GM20431 (cell line): ENCODE data around the gene MAFF.

Experiments
- in situ Hi-C: fragments of 300-500 bp; cut with MseI, MboI; formaldehyde crosslinking; loops from one replicate; pipeline ENCODE4 v1.15.0; 2020; ENCODE audit warnings: low sequenced_read_pairs; ENCODE audit not compliant: unreplicated experiment

MAFF gene

DNA sequence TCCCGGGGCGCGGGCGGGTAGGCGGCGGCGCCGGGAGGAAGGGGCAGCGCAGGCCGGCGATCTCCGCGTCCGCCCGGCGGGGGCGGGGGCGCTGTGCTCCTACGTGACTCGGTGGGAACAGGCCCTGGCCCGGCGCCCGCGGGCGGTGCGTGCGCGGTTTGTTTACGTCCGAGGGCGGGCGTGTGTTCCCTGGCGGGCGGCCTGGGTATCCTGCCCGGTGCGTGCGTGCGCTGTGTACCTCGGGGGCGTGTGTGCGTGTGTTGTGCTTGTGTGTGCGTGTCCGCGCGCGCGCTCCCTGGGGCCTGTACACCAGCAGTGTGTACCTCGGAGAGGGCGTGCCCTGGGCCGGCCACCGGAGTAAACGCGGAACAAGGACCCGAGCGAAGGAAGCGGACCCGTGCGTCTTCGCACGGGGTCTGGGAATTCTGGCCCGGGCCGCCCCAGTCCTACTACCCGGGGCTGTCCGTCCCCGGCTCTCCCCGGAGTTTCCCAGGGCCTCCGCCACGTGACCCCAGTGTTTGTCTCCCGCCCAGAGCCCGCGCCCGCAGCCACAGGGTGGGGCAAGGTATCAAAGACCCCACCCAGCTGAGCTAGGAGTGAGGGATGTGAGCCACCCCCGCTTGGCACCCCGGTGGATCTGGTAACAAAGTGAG, 769 bp downstream of the MAFF start:
- in situ Hi-C loops: no loop called here

DNA sequence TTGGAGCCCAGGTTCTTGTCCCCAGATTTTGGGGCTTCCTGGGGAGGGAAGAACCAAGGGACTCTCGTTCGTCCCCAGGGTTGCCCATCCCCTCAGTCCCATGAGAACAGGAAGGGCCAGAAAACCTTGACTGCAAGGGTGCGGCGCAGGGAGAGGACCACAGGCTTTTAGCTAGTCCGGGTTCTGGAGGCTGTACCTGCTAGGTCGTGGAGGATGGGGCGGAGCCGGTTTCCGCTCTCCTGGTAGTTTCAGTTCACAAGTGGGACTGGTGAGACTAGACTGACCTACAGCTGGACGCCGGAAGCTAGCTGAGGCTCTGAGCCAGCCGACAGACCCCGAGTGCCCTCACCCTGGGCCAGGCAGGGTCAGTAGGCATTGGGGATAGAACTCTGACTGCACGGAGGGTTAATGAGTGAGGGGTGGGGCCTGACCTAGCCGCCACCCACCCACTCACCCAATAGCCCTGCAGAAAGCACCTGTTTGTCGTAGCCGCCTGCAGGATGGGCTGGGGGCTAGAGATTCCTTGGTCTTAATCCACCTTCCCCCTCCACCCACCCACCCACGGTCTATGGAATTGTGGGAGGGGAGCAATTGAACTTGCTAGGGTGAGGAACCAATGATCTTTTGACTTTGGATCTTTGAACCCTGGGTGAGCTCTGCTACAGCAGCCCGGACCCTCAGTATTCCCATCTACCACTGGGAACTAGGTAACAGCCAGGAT, 1.5 kb downstream of the MAFF start:
- in situ Hi-C loops: no loop called here

DNA sequence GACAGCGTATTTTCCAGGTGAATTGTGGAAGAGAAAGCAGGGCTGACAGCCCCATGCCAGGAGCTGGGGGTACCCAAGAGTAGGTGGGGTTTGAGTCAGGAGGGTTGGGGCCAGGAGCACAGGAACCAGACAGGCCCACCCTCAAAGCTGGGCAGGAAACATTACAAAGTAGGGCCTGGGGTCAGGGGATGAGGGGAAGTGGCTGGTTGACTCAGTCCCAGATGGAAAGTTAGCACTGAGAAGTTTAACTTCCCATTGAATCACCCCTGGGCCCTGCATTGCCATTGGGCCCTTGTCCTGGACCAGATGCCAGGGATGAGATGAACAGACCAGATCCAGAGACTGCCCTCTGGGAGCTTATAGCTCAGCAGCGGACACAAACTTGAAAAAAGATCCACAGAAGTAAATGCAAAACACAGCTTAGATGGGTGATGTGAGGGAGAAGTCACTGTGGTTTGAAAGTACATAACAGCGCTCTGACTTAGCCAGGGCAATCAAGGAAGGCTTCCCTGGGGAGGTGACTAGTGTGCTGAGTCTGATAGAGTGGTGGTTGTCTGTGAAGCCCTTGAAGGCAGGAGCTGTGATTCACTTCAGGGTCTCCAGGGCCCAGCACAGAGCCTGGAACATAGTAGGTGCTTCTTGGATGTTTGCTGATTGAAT, 2.2 kb downstream of the MAFF start:
- in situ Hi-C loops: no loop called here

DNA sequence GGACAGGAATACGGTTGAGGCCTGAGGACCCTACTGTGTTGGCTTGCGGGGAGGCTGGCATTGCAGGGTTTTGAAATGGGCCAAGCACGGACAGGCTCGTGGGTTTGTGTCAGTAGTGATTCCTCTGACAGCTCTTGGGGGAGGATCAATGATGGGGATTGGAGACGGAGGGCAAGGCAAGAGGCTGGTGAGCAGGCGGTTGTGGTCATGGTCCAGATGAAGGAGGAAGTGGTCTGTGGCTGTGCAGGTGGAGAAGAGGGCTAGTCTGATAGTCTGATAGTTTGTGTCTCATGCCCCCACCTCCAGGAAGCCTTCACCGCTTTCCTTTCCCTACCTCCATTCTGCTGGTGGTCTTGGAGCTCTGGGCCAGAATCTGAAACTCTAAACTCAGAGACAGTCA, 3.0 kb downstream of the MAFF start:
- in situ Hi-C loops: no loop called here

DNA sequence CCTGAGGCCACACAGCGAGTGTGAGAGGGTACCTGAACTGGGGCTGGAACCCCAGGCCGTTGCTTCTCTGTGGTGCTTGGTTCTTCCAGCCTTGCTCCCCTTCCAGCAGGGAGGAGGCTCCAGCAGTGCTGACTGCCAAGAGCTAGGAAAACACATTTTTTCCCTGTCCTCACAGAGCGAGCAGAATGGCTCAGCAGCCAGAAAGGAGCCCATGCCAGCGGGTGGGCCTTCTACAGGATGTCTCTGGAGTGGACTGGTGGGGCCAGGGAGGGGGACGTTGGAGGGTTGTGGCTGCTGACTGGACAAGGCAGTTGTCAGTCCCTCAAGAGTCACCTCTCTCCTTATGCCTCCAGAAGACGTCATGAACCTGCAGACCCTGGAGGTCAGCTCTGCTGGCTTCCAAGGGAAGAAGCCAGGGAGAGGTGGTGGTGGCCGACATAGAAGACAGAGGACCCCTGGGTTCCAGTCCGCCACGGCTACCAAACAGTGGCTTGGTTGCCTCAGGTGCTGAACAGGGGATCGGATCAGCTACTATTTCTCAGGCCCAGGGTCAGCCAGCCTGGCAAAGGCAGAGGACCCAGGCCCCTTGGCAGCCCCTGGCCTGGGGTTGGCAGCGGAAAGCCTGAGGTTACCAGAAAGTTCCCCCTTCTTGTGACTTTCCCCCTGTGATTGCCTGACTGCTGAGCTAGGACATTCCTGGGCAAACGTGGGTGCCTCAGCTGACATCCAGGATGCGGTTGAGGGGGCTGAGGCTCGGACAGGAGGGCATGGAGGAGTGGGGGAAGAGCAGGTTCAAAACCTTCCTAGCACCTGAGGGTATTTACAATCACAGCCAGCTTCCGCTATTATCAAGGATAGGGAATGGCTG, 3.7 kb downstream of the MAFF start:
- in situ Hi-C loops: no loop called here

DNA sequence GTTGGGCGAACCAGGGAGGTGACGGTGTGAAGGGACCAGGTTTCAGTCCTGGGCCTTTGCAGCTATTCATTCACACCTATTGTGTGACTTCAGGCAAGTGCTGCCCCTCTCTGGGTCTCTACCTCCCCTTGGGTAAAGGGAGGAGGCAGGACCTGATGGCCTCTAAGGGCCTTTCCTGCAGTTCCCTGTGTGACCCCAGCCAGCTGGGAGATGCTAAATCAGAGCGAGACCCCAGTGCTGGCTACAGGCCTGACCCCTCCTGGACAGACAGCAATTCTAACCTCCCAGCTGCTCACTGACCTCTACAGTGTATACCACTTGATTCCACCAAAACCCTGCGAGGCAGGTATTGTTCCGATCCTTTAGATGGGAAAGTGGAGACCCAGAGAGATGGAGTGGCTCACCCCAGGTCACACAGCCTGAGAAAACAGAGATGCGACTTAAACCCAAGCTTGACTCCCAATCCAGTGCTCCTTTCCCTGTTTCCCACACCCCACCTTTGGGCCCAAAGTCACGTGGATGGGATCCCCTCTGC, 6.2 kb downstream of the MAFF start:
- in situ Hi-C loops: no loop called here

DNA sequence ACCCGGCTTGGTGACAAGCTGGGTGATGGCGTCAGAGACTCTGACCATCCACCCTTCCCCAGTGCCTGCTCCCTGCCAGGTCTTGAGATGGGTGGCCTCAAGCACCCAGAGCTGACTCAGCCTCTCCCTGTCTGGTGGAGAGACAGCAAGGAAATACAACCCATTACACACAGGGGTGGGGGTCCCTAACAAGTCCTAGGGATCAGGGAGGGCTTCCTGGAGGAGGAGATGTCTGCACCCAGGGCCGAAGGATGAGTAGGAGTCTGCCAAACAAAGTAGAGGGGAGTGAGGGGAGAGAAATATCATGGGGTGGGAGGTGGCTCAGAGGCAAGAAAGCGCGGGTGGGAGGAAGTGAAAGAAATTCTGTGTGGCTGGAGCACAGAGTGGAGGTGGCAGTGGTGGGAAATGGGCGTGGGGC, 6.8 kb downstream of the MAFF start:
- in situ Hi-C loops: no loop called here

DNA sequence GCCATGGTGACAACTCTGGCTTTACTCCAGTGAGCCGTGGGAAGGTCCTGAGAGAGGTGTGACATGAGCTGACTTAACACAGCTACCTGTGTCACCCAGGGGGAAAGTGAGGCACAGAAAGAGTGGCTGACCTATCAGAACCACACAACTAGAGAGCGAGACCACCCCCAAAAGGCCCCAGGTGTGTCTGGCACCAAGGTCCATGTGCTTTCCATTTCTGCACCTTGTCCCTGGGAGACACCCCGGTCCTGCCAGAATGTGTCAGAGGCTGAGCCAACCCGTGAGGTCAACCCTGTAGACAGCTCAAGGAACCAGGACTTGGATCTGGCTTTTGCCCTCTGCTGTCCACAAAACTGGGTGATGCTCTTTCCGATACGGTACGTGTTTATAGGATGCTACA, 9.8 kb downstream of the MAFF start:
- in situ Hi-C loops: no loop called here

DNA sequence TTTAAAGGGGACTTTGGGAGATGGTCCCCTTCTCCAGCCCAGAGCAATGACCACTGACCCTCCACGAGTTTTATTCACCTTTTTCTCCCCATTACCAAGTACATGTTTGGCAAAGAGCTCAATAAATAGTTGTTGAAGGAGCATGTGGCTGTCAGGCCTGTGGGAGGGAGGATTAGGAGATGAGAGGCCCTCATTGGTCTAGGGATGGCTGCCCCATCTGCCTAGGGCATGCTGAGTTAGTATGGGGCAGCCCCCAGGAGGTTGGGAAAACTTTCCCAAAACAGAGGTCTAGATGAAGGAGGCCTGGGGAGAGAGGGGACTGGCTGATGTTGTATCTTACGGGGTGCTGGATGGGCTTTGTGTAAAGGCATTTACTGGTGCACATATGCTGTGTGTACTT, 10.6 kb downstream of the MAFF start:
- in situ Hi-C loops: no loop called here

DNA sequence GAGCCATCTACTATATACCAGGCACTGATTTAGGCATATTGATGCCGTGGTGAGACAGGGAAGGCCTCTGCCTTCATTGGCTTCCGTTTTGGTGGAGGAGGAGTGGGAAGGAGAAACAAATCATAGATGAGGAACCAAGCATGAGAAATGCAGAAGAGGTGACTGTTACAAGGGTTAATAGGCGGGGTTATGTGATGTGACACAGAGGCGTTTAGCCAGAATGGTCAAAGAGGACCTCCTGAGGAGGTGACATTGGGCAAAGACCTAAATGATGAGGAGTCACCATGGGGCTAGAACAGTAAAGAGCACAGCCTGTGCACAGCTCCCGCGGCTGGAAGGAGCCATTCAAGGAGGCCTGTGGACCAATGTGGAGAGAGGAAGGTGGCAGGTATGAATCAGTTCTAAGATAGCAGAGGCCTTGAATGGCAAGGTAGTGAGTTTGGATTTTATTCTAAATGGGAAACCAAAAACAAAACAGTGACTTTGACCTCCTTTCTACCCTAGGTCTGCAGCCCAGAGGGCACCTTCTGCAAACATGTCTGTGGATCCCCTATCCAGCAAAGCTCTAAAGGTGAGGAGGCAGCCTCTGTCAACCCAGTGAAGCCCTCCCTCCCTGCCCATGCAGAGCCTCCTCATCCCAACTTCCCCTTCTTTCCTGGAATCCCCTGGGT, 11.7 kb downstream of the MAFF start:
- in situ Hi-C loops: no loop called here

DNA sequence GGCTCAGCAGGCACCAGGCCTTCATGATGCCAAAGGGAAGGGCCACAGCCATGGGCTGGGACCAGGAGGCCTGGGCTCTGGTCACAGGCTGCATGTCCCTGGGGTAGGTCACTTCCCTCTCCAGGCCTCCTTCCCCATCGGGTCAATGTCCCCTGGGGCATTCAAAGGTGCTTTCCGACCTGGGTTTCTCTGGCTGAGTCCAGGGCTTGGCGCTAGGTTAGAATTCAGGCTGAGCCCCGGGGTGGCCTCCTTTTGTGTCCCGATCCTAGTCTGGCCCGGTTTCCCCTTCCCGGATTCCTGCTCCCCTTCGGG, 12.2 kb downstream of the MAFF start:
- in situ Hi-C loops: no loop called here

DNA sequence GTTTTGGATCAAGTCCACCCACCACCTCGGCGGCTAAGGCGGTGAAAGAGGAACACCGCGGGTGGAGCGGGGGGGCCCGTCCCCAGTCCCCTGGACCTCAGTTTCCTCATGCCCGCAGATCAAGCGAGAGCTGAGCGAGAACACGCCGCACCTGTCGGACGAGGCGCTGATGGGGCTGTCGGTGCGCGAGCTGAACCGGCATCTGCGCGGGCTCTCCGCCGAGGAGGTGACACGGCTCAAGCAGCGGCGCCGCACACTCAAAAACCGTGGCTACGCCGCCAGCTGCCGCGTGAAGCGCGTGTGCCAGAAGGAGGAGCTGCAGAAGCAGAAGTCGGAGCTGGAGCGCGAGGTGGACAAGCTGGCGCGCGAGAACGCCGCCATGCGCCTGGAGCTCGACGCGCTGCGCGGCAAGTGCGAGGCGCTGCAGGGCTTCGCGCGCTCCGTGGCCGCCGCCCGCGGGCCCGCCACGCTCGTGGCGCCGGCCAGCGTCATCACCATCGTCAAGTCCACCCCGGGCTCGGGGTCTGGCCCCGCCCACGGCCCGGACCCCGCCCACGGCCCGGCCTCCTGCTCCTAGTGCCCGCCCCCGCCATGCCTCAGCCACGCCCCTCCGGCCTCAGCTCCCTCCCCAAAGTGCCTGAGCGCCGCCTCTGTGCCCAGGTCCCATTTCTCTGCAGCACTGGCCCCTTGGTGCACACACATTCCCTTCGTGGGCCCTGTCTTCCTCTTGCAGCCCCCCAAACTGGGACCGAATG, 12.7 kb downstream of the MAFF start:
- in situ Hi-C loops: no loop called here

DNA sequence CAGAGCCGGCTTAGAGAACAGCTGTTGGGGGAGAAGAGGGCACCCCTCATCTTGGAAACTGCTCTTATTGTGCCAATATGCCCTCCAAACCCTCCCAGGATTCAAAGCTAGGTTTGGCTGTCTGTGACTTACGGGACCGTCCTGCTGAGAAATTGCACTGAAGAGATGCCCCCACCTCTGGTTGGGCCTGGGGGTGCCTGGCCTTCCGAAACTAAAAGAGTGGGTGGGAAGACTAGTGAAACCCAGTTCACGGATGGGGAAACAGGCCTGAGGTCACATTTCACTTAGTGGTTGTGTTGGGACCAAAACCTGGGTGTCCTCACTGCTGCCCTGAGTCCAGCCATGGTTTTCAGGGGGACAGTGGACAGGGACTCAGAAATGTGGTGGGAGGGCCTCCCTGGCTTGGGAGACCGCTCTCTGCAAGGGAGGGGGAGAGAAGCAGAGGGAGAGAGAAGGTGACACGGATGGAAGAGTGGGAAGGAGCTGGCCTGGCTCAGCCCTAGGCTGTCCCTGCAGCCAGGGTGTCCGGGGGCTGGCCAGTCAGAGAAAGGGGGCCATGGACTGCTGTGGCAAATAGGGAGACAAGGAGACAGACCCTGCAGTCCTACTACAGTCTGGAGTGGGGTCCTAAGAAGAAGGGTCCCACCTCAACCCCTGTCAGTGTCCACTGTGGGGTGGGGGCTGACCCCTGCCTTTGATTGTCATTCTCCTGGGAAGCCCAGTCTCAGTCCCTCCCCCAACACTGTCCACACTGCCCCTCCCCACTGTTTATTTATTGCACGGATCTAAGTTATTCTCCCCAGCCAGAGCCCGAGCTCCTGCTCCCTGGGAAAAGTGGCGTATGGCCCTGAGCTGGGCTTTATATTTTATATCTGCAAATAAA, 13.6 kb downstream of the MAFF start:
- in situ Hi-C loops: no loop called here

DNA sequence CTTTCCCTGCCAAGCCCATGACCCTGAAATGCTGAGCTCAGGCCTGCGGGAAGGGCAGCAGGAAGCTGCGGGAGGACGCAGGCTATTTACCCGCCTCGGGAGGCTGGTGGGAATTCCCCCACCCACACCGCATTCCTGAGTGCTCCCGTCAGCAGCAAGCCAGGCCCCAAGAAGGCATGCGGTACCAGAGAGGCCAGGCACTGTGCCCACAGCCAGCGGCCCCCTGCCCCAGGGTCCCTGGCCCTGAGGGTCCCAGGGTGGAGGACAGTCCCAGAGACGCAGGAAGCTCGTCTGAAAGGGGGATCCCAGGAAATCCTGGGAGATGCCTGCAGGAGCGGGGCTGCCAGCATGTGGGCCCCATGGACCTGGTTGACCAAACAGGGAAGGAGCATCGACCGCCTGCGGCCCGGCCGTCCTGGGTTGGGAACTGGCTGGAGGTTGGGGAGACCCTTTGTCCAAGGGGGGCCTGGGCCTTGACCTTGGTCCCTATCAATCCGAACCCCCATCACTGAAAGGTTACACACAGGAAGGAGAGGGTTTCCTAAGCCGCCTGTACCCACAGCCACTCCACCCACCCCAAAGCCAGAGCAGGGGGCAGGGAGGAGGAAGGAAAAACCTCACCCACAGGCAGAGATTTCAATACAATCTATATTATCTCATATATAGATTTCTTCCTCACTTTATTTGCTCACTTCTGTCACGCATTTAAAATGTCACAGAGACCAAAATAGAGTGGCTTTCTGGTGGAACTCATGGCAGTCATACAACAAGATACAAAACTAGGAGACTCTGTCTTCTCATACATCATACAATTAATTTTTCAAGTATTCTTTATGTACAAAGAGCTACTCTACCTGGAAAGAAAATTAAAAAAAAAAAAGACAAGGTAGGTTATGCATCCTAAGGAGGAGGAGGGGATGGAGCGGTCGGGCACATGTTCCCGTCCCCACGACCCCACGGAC, 17.1 kb downstream of the MAFF start:
- in situ Hi-C loops: no loop called here

DNA sequence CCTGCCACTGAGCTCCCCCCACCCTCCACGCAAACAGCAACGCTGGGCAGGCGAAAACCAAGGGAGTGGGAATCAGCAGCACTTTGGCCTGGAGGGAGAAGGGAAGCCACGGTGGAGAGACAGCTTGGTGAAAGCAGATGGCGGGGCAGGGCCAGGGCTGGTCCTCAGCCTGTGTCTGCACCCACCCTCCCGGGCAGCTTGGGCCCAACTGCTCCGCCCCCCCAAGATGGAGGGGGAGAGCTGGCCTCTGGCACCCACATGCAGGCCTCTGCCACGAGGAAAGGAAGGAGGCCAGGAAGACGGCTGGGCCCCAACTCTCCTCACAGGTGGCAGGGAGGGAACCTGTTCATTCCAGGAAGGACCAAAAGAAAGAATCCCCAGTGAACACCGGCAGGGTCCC, 17.8 kb downstream of the MAFF start:
- in situ Hi-C loops: no loop called here

DNA sequence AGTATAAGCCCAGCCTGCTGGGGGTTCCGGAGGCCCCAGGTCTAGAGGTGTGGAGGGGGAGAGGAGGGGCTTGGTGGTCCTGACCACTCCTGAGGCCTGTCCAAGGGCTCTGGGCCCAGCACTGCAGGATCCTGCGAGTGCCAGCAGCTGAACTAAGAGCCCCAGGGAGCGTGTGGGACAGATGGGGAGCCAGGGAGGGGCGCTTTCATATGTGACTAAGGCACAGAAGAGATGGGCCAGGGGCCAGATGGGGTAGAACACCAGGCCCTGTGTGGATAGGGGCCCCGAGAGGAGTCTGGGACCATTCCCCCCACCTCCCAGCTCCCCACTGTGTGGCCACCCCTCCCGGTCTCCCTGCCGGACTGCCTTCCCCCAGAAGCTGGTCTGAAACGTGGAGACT, 18.4 kb downstream of the MAFF start:
- in situ Hi-C loops: no loop called here

DNA sequence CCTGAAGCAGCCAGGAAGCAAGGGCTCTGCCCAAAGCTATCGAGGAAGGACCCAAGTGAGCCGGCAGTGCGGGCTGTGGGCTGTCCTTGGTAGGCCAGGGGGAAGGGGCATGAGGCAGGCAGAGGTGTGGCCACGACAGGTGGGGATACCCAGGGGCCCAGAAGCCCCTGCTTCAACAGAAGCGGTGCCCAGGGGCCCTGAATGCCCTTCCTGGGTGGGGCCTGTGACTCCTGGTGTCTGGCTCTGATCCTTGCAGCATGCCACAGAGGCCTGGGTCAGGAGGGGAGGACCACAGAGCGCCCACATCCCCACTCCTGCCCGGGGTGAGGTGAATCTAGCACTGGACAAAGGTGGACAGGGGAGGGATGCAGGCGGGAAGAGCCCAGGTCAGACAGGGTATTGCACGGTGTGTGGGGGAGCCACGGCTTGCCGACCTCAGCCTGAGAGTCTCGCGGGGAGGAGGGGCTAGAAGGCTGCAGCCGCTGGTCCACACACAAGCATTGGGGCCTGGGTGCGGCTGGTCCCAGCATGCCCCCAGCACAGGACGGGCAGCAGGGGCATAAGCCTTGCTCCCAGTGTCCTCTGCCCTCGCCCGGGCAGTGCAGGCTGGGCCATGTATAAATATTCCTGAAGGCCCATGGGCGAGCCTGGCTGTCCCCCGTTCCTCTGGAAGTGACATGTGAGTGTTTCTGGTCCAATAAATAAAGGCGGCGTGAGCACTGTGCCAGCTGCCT, 19.0 kb downstream of the MAFF start:
- in situ Hi-C loops: no loop called here
